Measurements from ENCODE around the gene TUBA3D.
"Not testable (repeated sequence)": the region's sequence is repeated elsewhere in the genome, so short reads cannot be mapped to it uniquely, and the experiment has no call there.

GRCh38 chr2:131525256-131525655 is 49.3 kb downstream of the TUBA3D start:
- not testable (repeated sequence) for TF ChIP-seq CTCF, POLR2AphosphoS5, POLR2A, EP300 (IDR thresholded peaks at IDR 0.05)

All from suprapubic skin (tissue), 4 donors.